Hematopoietic multipotent progenitor cell treated with erythropoietin and hydrocortisone succinate and interleukin-3 and kit ligand, for 15 days (in vitro differentiated cells): ENCODE measurements around the gene GOLGA8B.
"Not testable (repeated sequence)": the region's sequence is repeated elsewhere in the genome, so short reads cannot be mapped to it uniquely, and the experiment has no call there.

Experiments
- DNase-seq: peaks from one replicate; pipeline ENCODE4 v3.0.0-alpha.2; 2015; ENCODE audit warnings: low spot score

The GOLGA8B gene, protein sequence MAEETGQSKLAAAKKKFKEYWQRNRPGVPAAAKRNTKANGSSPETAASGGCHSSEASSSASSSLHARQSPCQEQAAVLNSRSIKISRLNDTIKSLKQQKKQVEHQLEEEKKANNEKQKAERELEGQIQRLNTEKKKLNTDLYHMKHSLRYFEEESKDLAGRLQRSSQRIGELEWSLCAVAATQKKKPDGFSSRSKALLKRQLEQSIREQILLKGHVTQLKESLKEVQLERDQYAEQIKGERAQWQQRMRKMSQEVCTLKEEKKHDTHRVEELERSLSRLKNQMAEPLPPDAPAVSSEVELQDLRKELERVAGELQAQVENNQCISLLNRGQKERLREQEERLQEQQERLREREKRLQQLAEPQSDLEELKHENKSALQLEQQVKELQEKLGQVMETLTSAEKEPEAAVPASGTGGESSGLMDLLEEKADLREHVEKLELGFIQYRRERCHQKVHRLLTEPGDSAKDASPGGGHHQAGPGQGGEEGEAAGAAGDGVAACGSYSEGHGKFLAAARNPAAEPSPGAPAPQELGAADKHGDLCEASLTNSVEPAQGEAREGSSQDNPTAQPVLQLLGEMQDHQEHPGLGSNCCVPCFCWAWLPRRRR

DNA sequence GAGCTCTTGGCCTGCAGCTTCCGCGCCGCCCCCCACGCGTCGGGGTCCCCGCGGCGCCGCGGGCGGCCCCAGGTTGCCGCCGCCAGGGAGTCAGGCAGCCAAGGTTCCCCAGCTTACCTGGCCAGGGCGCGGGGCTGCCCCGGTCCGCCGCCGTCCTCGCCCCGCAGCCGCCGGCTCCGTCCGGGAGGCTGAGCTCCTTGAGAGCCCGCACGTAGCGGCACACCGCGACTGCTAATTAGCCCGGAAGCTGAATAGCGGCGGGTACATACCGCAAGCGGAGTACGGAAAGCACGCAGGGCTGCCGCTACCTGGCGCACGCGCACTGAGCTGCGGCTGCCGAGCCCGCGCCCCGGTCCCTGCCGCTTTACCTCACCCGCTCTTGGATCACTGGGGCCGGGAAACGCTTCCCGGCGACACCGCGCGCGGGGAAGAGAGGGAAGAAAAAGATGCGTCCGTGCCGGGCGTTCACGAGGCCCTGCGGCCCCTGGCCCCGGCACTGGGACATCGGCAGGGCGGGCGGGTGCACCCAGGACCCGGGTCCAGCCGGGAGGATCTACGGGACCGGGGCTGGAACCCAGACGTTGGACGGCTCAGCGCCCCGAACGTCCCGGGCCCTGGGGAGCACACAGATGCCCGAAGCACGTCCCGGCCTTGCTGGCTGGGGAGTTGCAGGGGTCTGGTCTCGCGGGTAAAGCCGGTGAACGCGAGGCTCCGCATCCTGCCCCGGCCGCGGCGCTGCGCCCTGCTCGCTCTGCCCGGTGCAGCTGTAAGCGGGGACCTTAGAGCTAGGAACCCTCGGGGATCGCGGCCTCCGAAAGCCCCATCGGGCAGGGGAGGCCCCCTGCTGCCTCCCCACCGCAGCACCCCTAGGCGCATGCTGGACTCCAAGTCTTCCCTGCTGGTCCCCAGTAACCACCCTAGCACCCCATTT is at the start of gene GOLGA8B:
Gene GOLGA8B, minus strand, starts transcription at position 253 of the 931 bp plus-strand sequence. CDS start 47,739 bp downstream, outside the sequence.
- peak; percentile 66 for DNase-seq

DNA sequence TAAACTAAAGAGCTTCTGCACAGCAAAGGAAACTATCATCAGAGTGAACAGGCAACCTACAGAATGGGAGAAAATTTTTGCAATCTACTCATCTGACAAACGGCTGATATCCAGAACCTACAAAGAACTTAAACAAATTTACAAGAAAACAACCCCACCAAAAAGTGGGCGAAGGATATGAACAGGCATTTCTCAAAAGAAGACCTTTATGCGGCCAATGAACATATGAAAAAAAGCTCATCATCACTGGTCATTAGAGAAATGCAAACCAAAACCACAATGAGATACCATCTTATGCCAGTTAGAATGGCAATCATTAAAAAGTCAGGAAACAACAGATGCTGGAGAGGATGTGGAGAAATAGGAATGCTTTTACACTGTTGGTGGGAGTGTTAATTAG is 49.7 kb upstream of the GOLGA8B start:
- not testable (repeated sequence) for DNase-seq

DNA sequence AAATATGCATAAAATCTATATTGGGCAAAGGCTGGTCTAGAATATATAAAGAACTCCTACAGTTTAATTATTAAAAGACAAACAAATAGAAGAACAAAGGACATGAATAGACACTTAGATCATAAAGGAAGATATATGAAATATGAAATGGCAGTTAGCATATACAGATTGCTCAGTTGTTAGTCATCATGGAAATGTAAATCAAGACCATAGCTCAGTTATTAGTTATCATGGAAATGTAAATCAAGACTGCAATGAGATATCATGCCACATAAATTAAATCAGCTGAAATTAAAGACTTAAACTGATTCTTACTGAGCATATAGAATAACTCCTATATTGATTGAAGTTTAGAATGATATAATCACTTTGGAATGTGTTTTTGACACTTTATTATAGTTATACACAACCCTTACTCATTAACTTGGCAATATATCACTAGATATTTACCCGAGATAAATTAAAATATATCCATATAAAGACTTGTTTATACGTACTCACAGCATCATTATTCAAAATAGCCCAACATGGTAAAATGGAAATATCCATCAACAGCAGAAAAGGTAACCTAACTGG is 45.2 kb upstream of the GOLGA8B start:
- DNase-seq: no peak

DNA sequence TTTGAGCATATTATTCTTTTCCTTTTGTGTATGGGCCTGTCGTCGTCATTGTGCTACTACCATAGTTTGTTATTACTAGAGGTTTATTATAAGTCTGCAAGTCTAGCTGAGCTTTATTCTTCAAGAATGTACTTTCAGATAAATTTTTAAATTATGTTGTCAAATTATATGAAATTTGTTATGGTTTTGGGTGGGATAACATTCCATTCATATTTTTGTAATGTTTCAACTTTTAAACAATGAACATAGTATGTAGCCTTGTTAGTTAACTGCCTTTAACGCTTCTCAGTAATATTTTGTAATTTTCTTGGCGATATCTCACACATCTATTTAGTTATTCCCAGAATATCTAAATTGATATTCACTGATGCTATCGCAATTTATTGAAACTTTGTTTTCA is 41.6 kb upstream of the GOLGA8B start:
- no peak for DNase-seq

DNA sequence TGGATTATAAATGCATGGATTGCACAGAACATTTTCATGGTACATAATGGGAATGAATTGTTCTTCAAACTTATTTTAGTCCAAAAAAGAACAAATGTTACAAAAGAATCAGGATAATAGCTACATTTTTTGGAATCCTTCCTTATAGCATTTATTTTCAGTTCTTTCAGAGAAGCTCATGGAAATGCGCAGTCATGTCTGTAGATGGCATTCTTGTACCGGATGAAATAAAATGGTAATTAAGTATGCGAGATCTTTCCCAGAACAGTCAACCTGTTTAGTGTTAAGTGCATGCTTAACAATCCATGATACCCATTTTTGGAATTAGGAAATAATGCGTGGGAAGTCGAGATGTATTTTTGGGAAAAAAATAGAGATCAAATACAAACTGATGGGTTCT is 38.2 kb upstream of the GOLGA8B start:
- DNase-seq: peak; percentile 58

DNA sequence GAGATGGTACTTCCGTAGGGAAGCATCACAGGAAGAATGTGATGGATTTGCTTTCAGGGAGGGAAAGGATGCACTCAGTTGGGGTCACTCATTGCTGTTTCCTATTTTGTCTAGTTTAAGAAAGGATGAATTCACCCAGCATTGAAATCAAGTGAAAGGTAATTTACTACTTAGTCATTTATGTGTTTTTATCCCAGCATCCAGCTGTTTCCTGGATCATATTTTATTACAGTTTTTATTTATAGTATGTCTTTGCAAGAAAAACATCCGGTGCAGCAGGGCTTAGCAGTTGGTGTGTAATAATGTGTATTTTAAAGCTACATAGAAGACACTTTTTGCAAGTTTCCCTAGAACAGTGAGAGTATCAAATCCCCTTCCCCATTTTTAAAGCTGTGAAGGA is 37.4 kb upstream of the GOLGA8B start:
- no peak for DNase-seq

DNA sequence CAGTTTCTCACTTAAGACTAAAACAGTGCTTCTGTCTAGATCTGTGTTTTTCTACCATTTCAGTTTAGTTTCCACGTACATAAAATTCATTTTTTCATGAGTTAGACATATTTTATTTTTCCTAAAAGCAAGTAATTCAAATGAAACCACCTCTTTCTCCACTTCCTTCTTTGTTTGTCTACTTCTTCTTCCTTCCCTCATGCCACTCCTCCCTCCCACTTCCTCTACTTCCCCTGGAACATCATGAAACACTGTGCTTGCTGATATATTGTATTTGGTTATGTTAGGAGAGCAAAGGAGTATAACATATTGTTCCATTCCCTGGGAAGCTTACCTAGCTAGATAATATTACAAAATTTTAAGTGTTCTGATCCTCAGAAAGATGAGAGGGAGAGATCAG is 36.7 kb upstream of the GOLGA8B start:
- no peak for DNase-seq

DNA sequence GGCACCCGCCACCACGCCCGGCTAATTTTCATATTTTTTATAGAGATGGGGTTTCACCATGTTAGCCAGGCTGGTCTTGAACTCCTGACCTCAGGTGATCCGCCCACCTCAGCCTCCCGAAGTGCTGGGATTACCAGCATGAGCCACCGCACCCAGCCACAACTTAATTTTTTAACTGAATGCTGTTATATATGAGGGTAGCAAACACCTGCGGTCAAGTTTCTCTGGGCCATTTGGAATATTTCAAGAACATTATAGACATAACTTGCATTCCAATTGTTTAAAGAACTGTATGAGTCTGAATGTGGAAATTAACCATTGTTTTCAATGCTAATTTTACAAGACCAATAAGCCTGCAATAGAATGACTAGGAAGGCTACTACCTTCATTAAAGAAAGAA is 35.7 kb upstream of the GOLGA8B start:
- no peak for DNase-seq

DNA sequence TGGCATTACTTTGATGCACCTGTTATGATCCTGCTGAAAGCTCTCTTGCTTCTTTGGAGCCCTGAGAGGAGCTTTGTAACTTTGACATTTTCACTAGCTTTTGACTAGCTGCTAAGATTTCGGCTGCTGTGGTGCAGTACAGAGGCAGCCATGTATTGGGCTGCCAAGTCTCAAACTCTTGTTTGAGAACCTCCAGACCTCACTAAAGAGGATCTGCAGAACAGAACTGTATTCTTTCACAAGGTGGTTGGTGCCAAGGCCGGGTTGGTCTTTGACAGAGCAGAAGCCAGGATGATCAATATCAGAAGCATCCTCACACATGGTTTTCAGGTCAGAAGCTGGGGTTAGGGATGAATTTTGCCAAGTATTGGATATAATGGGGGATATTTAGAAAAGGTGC is 34.6 kb upstream of the GOLGA8B start:
- no peak for DNase-seq

DNA sequence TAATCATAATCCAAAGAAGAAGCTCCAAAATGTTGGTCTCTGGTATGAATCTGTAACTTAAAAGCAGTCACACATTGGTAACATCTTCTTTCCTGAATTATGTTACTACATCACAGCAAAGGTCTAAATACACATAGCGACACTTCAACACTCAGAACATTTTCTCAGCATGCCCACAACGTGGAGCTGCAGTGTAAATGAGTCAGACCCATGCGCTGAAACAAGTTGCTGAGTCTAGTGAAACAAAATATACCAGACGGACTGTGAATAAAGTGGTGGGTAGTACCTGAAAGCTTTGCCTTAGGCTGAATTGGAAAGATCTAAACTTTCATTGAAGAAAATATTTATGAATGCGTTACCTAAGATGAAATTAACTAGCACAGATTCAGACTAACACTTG is 33.2 kb upstream of the GOLGA8B start:
- DNase-seq: no peak

DNA sequence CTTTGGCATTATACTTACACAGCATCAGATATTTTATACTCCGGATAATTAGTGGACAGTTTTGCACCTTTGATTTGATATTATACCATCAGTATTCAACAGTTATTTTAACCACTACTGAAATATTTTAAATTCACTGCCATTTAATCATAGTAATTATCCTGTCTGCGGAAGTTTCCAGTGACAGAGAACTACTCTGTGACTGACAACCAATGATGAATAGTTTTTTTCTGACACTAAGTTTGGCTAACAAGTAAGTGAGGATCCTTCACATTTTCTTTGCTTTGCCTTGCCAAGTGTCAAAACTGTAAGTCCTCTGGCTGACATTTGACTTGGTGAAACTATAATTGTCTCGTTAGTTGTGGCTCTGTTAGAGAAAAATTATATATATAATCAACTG is 30.5 kb upstream of the GOLGA8B start:
- DNase-seq: no peak

DNA sequence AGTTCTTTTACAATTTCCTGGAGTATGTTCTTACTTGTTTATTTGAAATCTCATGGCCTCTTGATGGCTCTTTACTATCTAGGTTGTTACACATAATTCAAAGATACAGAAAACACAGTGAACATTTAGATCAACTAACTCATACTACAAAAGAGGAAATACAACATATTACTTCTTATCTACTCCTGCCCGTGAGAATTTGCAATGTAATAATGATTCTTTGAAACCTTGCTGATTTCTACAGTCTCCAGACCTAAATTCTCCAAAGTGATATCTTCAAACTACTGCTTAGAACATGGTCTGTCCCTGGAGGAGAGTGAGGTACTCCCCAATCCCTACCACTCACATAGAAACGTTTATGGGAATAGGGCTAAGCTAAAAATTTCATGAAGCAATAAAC is 29.9 kb upstream of the GOLGA8B start:
- no peak for DNase-seq

DNA sequence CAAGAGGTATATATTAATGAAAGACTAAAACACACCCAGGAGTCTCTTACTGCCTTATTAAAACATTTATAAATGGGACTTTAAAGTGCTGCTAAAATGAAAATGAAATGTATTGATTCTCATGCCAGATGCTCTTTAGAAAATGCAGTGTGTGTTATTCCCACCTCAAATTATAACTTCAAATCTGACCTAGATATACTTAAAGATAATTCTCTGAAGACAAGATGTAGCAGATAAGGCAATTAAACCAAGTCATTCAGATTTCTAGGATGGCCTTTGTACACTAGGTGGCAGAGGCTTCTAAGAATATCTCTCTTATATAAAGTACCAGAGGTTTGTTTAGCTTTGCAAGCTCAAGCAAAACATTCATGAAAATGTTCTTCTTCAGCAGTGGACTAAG is 26.9 kb upstream of the GOLGA8B start:
- DNase-seq: no peak

DNA sequence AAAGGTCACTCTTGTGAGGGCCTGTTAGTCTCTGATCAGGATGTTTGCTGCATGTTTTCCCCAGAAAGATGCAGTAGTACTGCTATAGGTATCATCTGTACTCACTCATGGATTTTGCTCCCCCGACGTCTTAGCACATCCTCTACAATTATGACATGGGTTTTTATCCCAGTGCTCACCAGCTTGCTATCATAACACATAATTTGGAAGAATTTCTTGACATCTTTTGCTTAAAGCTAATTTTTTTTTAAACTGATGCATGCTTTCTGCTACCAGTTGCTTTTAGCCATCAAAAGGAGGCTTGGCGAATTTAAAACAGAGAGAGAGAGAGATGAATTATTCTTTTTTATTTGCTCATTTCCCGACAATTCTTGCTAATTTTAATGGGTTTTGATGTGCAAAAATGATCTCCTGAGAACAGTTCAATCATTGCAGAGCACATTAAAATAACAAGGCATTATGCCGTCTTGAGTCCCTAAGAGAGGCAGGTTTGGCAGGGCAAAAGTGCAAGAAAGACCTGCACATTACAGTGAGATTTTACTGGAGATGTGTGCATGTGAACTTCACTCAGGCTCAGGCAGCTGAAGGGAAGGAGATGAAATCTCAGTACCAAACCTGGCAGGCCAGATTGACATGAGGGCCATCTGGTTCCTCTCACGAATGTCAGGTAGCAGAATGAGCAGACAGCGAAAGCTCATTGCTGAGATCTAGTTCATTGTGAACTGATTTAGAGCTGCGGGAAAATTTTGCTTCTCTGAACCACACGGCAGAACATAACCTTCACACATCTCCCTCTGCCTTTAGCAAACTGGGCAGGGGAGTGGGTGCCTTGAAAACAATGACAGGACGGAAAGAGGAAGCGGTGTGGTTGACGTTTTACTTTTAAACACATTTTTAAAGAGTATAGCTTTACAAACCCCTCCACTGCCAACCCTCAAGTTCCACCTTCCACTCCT is 25.9 kb upstream of the GOLGA8B start:
- DNase-seq: no peak

DNA sequence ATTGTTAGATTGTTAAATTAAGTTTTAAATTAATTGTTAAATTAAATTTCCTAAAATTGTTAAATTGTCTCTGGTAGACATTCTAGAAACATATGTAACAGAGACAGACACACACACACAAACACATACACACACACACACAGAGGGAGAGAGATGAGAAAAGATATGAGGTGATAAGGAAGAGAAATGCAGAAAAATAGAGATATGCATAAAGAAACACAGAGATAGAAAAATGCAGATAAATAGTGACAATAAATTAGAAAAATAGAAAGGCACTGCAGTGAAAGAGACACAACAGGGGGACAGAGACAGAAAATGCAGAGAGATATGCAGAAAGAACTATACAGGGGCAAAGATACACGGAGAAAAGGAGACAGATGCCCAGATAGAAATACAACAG is 25.1 kb upstream of the GOLGA8B start:
- no peak for DNase-seq

DNA sequence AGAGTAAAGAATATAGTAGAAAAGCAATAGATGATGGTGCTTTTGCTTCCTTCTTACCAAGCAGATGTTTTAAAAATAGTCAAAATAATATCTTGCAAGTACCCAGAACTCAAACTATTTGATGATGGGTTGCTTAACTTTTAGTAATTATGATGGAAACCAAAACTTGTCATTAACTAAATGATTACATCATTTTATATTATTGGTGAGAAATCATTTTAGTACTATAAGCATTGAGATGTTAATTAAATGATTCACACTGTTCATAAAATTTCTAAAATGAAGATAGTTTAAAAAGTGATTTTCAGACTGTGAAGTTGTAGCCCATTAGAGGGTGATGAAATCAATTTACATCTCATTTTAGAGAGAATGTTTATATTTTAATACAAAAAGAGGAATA is 24.4 kb upstream of the GOLGA8B start:
- no peak for DNase-seq

DNA sequence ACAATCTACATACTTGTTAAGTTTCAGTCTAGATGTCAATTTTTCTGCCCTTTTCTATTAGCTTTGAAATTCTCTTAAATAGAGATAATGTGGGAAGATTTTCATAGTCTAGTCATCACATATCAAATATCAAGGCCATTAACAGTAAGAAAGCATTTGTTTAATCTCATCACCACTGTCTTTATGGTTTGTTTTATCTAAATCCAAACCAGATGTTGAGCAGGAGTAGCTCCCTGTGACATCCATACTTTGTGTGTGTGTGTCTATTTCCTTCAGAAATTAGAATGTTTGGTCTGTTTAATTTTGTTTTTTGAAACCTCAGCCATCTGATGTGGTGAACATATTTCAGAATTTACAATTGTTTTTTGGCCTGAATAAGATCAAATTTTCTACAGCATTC is 23.1 kb upstream of the GOLGA8B start:
- no peak for DNase-seq

DNA sequence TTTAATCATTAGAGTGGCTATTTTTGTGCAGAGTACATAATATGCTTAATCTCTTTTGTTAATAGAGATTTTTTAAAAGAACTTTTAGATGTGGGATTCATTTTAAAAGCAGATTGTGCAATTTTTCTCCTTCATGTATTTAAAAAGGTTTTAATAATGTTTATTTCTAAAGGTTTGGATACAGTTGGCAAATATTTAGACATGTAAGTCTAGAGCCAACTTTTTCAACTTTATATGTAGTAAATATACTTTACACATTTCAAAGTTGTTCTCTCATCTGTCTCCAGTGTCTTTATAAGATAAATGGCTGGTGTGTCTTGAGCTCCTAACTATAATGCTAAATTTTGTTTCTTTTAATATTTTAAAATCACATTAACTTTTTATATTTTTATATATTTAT is 22.7 kb upstream of the GOLGA8B start:
- DNase-seq: no peak

DNA sequence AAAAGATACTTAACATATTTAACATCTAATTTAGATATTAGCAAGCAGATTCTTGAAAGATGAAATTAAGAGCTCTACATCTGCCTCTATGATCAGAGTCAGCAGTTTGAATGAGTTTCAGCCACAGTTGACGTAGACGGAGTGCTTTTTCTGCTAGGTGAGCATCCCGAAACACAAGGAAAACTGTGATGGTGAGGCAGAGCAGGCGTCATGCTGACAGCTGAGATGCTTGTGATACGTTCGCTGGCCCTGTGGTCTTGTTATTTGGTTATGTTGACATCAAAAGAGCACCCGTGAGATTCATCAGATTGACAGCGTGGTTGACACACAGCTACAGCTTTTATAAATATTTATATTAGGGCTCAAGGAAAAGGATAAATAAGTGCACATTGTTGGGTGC is 19.6 kb upstream of the GOLGA8B start:
- DNase-seq: no peak

DNA sequence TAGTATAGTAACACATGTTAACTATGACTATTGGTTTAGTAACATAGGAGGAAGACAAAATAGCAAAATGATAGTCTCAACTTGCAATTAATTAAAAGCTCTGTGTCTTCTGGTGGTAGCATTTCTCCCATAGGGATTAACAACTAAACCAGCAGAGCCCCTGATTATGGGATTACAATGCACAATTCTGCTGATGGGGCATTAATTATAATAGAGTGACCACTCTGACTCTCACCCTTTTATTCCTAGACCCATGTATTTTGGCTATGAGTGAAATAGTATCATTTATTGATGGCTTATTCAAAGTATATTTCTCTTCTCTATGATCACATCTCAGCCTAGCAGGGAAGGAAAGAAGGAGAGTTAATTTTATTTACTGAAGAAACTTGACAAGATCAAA is 17.5 kb upstream of the GOLGA8B start:
- no peak for DNase-seq
